Liver (tissue), 9 donors: ENCODE measurements around the gene CD1E. TPM values are rescaled to one million over a fixed set of nuclear protein-coding genes. Genes with fewer than 3 reads are reported as not detected.

Experiments used
- DNase-seq: peaks from one replicate; pipeline ENCODE4 v3.0.0-alpha.2; 2017; ENCODE audit warnings: low spot score
- H3K27ac ChIP-seq, 2 donors: one replicate each; pipeline ENCODE4 v1.7.0; 2013; ENCODE audit warnings: inconsistent platforms in 2 of 2, low read length in 2 of 2, control low read depth in 1 of 2, low read depth in 1 of 2, mild to moderate bottlenecking in 1 of 2
- H3K27me3 ChIP-seq, 4 donors: one replicate each; pipeline versions ENCODE4 v1.6.1 to v1.7.0; 2013; ENCODE audit warnings: low read length in 3 of 4, inconsistent platforms in 1 of 4, mild to moderate bottlenecking in 1 of 4, moderate library complexity in 1 of 4; ENCODE audit not compliant: control insufficient read depth in 4 of 4, insufficient read depth in 4 of 4
- H3K36me3 ChIP-seq, 4 donors: one replicate each; pipeline versions ENCODE4 v1.6.1 to v1.7.0; 2013; ENCODE audit warnings: low read length in 3 of 4, mild to moderate bottlenecking in 3 of 4, low read depth in 1 of 4, moderate library complexity in 1 of 4; ENCODE audit not compliant: control insufficient read depth in 4 of 4, insufficient read depth in 3 of 4
- H3K4me1 ChIP-seq, 4 donors: one replicate each; pipeline versions ENCODE4 v1.6.1 to v1.7.0; 2013; ENCODE audit warnings: low read length in 3 of 4, mild to moderate bottlenecking in 3 of 4, moderate library complexity in 1 of 4; ENCODE audit not compliant: control insufficient read depth in 4 of 4, insufficient read depth in 4 of 4
- H3K4me3 ChIP-seq, 3 donors: one replicate each; pipeline versions ENCODE4 v1.6.1 to v1.7.0; 2013; ENCODE audit warnings: low read length in 3 of 3, control low read depth in 1 of 3, low read depth in 1 of 3, mild to moderate bottlenecking in 1 of 3
- H3K9ac ChIP-seq, 2 donors: one replicate each; pipeline ENCODE4 v1.7.0; 2013; ENCODE audit warnings: low read length in 2 of 2, mild to moderate bottlenecking in 2 of 2, moderate library complexity in 2 of 2, control low read depth in 1 of 2, low read depth in 1 of 2
- H3K9me3 ChIP-seq, 4 donors: one replicate each; pipeline versions ENCODE4 v1.6.1 to v1.7.0; 2013; ENCODE audit warnings: low read length in 3 of 4; ENCODE audit not compliant: control insufficient read depth in 4 of 4
- ATF3 ChIP-seq: IDR thresholded peaks from 2 replicates; pipeline ENCODE4 v1.6.1; 2016; ENCODE audit warnings: antibody characterized with exemption
- CTCF ChIP-seq: fragments of 150-350 bp; IDR thresholded peaks from 2 replicates; pipeline ENCODE4 v1.5.1; 2017; ENCODE audit warnings: improper control_type of control experiment, low read depth, low read length; ENCODE audit not compliant: missing input control
- EGR1 ChIP-seq, 2 donors: IDR thresholded peaks; 2 replicates each; pipeline ENCODE4 v1.6.1; 2016 to 2018; ENCODE audit warnings: antibody characterized with exemption in 2 of 2, low read depth in 2 of 2
- FOXA1 ChIP-seq: IDR thresholded peaks from 2 replicates; pipeline ENCODE4 v1.6.1; 2016; ENCODE audit warnings: antibody characterized with exemption
- FOXA2 ChIP-seq: IDR thresholded peaks from 2 replicates; pipeline ENCODE4 v1.6.1; 2016; ENCODE audit warnings: antibody characterized with exemption
- GABPA ChIP-seq, 2 donors: IDR thresholded peaks in 1 of 2; conservative IDR thresholded peaks in 1 of 2; 2 replicates each; pipeline ENCODE4 v1.6.1; 2016; ENCODE audit warnings: antibody characterized with exemption in 2 of 2, mild to moderate bottlenecking in 1 of 2, moderate library complexity in 1 of 2
- HNF4A ChIP-seq, 2 donors: conservative IDR thresholded peaks; 2 replicates each; pipeline ENCODE4 v1.6.1; 2016; ENCODE audit warnings: antibody characterized with exemption in 2 of 2, mild to moderate bottlenecking in 2 of 2
- HNF4G ChIP-seq: IDR thresholded peaks from 2 replicates; pipeline ENCODE4 v1.6.1; 2016; ENCODE audit warnings: antibody characterized with exemption
- JUND ChIP-seq, 2 donors: IDR thresholded peaks; 2 replicates each; pipeline ENCODE4 v1.6.1; 2016; ENCODE audit warnings: antibody characterized with exemption in 2 of 2
- MAX ChIP-seq: IDR thresholded peaks from 2 replicates; pipeline ENCODE4 v1.6.1; 2016; ENCODE audit warnings: antibody characterized with exemption
- NR2F2 ChIP-seq: IDR thresholded peaks from 2 replicates; pipeline ENCODE4 v1.6.1; 2016; ENCODE audit warnings: antibody characterized with exemption
- RAD21 ChIP-seq, 2 donors: IDR thresholded peaks; 2 replicates each; pipeline ENCODE4 v1.6.1; 2016; ENCODE audit warnings: antibody characterized with exemption in 2 of 2, mild to moderate bottlenecking in 2 of 2
- REST ChIP-seq: IDR thresholded peaks from 2 replicates; pipeline ENCODE4 v1.6.1; 2016; ENCODE audit warnings: antibody characterized with exemption, mild to moderate bottlenecking
- RXRA ChIP-seq, 2 donors: IDR thresholded peaks; 2 replicates each; pipeline ENCODE4 v1.6.1; 2017 to 2018; ENCODE audit warnings: antibody characterized with exemption in 2 of 2, mild to moderate bottlenecking in 1 of 2
- SP1 ChIP-seq: IDR thresholded peaks from 2 replicates; pipeline ENCODE4 v1.6.1; 2018; ENCODE audit warnings: antibody characterized with exemption, mild to moderate bottlenecking
- TAF1 ChIP-seq: conservative IDR thresholded peaks from 2 replicates; pipeline ENCODE4 v1.6.1; 2016; ENCODE audit warnings: antibody characterized with exemption, mild to moderate bottlenecking
- YY1 ChIP-seq: IDR thresholded peaks from 2 replicates; pipeline ENCODE4 v1.6.1; 2016; ENCODE audit warnings: antibody characterized with exemption, mild to moderate bottlenecking
- ZBTB33 ChIP-seq: IDR thresholded peaks from 2 replicates; pipeline ENCODE4 v1.6.1; 2016; ENCODE audit warnings: antibody characterized with exemption
- WGBS: extraction: QIAGEN DNeasy Blood & Tissue Kit; methylation state at CpG from one replicate; pipeline ENCODE4 v1.1.7; 2013; 5-methylcytosine and 5-hydroxymethylcytosine counted together
- polyA plus RNA-seq, 2 donors: library from polyadenylated mRNA; stranded (reverse) in 1 of 2; unstranded in 1 of 2; fragments of 200-250 nt in 1 of 2; fragments of >200 nt in 1 of 2; fragmentation: Nextera tagmentation in 1 of 2; extraction: Ambion mirVana in 1 of 2; gene quantifications; one replicate each; pipeline versions ENCODE4 v1.2.1 to v1.2.3, GENCODE V29; 2013 to 2015
- total RNA-seq, 2 donors: library from RNA; depleted of rRNA; stranded (reverse); fragments of >200 nt; gene quantifications; one replicate each; pipeline ENCODE4 v1.2.3, GENCODE V29; 2014
- donor health status: healthy.
- donor health status: healthy.
- donor health status: healthy.
- donor health status: healthy.
- donor health status: healthy.

The CD1E gene
- total and polyA plus RNA-seq, 4 donors = 0.09 to 0.56 (median 0.25) TPM; not detected in 1

GRCh38 chr1:158393476-158393875 is 39.8 kb downstream of the CD1E start:
- Histone ChIP-seq H3K27me3 (no peaks in the 10 kb centered on the region), H3K9me3 (no peaks in the 10 kb centered on the region), H3K36me3 (no peaks in the 10 kb centered on the region), H3K27ac (no peak overlapping the region), H3K4me1 (no peaks in the 10 kb centered on the region), H3K4me3 (no peak overlapping the region), H3K9ac (no peak overlapping the region)
- DNase-seq = no peak
- TF ChIP-seq ZBTB33 (no peak), YY1 (no peak), HNF4G (no peak), EGR1 (IDR thresholded peaks at IDR 0.05; ENCODE audit: low read depth in 2 of 2) (no peak), TAF1 (no peak), HNF4A (conservative IDR thresholded peaks at IDR 0.05) (no peak), GABPA (IDR thresholded peaks at IDR 0.05 in 1 of 2, conservative IDR thresholded peaks at IDR 0.05 in 1 of 2) (no peak), FOXA2 (no peak), RAD21 (IDR thresholded peaks at IDR 0.05) (no peak)
- WGBS = 91% methylated on average over 5 of the region's 5 CpGs

GRCh38 chr1:158396646-158397045 is 43.0 kb downstream of the CD1E start:
- TF ChIP-seq REST (no peak), FOXA2 (no peak), EGR1 (IDR thresholded peaks at IDR 0.05; ENCODE audit: low read depth in 2 of 2) (no peak), MAX (no peak), FOXA1 (no peak), HNF4G (no peak), JUND (IDR thresholded peaks at IDR 0.05) (no peak), RAD21 (IDR thresholded peaks at IDR 0.05) (no peak), HNF4A (conservative IDR thresholded peaks at IDR 0.05) (no peak), RXRA (IDR thresholded peaks at IDR 0.05) (no peak), YY1 (no peak), NR2F2 (no peak), TAF1 (no peak), CTCF (no peak), SP1 (no peak), GABPA (IDR thresholded peaks at IDR 0.05 in 1 of 2, conservative IDR thresholded peaks at IDR 0.05 in 1 of 2) (no peak), ATF3 (no peak), ZBTB33 (no peak)
- Histone ChIP-seq H3K27ac (no peak overlapping the region), H3K4me1 (no peaks in the 10 kb centered on the region), H3K36me3 (no peaks in the 10 kb centered on the region), H3K9me3 (peaks cover 0 to 2% (median 0%) of the 10 kb centered on the region in 4 donors), H3K9ac (no peak overlapping the region), H3K4me3 (no peak overlapping the region), H3K27me3 (no peaks in the 10 kb centered on the region)
- 86% methylated on average over 3 of the region's 3 CpGs for WGBS
- no peak for DNase-seq
